ENCODE data around the gene UXS1.

DNA sequence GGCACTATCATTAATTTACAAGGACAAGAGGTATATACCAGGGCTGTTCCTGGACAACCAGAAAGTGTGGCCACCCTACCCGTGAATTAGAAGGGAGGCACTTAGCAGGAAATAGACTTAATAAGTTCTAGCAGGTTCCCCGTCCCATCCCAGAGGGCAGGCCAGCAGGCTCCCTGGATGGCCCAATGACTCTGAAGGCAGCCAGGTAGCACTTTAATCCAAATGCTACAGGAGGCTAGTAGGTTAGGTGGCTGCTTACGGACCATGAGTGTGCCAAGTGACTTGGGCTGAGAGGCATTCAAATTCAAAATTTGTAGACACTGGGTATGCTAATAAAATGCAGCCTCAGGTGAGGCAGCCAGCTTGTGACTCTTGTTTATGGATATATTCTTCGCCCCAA lies 123.9 kb downstream of the UXS1 start:
- TF ChIP-seq, protein P1, sequence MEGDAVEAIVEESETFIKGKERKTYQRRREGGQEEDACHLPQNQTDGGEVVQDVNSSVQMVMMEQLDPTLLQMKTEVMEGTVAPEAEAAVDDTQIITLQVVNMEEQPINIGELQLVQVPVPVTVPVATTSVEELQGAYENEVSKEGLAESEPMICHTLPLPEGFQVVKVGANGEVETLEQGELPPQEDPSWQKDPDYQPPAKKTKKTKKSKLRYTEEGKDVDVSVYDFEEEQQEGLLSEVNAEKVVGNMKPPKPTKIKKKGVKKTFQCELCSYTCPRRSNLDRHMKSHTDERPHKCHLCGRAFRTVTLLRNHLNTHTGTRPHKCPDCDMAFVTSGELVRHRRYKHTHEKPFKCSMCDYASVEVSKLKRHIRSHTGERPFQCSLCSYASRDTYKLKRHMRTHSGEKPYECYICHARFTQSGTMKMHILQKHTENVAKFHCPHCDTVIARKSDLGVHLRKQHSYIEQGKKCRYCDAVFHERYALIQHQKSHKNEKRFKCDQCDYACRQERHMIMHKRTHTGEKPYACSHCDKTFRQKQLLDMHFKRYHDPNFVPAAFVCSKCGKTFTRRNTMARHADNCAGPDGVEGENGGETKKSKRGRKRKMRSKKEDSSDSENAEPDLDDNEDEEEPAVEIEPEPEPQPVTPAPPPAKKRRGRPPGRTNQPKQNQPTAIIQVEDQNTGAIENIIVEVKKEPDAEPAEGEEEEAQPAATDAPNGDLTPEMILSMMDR (conservative IDR thresholded peaks at IDR 0.05; ENCODE audit: low read depth, low read length) = no peak
- TF ChIP-seq EZH2 (IDR thresholded peaks at IDR 0.05; ENCODE audit: low read length, unreplicated experiment) (no peak), EZH2phosphoT487 (IDR thresholded peaks at IDR 0.05; ENCODE audit: borderline replicate concordance, low read length) (no peak)
